Stimulated activated CD4-positive, alpha-beta T cell treated with anti-CD3 and anti-CD28 coated beads, Interleukin-4, amount 100 ng/mL, for 24 hours (primary cell): ENCODE measurements around the gene CACNA1F.

Experiments
- DNase-seq: peaks from one replicate; pipeline ENCODE4 v3.0.0-alpha.2; 2020

The CACNA1F gene

DNA sequence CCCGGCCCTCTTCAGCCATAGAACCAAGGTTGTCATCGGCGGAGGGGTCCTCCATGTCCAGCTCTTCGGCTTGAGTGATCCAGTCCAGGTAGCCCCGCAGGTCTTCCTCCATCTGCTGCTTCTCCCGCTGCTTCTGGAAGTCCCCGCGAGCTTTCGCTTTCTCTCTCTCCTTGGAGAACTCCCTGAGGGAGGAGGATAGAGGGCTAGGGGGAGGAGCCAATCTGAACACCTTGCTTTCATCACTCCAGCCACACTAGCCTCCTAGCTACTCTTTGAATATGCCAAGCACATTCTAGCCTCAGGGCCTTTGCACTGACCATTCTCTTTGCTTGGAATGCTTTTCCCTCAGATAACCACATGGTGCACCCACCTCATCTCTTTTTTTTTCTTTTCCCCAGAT lies 6.2 kb downstream of the CACNA1F start:
- DNase-seq: no peak

DNA sequence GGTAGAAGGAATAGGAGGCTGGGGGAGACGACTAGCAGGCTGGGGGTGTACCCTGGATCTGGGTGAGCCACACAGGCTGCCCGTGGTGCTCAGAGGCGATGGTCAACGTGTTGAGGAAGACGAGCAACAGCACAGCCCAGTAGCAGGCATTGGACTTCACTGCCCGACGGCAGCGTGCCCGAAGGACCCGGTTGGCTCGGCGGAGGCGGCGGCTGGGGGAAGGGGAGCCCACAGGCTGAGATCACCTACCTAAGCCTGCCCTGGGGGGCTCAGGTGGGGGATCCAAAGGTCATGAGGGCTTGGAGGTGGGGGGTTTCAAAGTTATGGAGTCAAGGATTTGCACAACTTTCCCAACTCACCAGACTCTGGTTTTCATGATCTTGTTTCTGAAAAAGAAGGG lies 7.3 kb downstream of the CACNA1F start:
- no peak for DNase-seq

DNA sequence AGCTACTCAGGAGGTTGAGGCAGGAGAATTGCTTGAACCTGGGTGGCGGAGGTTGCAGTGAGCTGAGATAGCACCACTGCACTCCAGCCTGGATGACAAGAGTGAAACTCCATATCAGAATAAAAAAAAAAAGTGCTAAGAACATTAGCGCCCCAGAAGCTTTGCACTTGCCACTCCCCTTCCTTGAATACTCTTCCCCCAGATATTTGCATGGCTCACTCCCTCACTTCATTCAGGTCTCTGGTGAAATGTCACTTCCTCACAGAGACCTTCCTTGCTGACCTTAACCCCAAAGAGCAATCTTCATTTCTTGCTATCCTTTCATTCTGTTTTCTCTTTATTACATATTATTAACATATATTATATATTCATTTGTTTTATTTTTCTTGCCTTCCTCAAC lies 11.3 kb downstream of the CACNA1F start:
- DNase-seq: no peak

DNA sequence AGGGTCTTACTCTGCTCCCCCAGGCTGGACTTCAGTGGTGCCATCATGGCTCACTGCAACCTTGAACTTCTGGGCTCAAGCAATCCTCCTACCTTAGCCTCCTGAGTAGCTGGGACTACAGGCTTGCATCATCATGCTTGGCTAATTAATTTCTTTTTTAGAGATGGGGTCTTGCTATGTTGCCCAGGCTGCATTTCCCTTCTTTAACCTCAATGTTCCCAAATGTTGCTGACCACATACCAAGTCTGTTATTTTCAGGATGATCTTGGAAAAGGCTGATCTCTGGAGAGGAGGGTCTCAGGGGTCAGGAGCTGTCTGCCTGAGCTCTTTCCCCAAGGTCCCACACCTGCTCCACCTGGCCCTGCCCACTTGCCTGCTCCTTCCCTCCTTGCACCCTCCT lies 13.0 kb downstream of the CACNA1F start:
- DNase-seq: no peak

DNA sequence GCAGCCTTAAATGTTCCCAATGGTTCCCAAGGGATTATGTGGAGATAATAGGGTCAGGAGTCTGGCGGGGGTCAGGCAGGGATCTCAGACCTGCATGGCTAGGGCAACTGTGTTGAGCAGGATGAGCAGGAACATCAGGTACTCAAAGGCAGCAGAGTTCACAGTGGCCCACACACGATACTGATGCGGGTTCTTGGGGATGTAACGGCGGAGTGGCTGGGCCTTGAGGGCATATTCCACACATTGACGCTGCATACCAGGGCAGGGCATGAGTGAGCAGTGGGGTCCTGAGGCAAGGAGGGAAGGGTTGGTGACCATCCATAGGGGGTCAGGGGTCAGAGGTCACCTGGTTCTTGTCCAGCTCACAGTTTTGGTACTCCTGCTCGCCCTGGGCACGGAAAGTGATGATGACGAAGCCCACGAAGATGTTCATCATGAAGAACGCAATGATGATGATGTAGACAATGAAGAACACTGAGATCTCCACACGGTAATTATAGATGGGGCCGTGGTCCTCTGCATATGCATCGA lies 18.1 kb downstream of the CACNA1F start:
- DNase-seq: no peak

DNA sequence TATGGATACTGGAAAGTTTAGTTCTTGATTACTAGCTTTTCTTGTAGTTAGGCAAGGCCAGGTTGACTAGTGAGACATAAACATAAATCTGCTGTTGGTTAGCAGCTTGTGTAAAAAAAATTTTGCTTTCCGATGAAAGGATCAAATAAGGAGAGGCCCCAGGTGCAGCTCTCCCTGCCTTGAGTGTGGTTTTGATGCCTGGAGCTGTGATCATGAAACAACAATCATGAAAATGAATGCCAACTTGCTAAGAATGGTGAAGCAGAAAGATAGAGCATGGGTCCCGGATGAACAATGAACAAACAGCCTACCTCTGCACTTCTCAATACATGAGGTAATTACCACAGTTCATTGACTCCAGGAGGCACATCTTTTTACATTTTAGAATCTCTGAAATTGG lies 18.7 kb downstream of the CACNA1F start:
- no peak for DNase-seq

DNA sequence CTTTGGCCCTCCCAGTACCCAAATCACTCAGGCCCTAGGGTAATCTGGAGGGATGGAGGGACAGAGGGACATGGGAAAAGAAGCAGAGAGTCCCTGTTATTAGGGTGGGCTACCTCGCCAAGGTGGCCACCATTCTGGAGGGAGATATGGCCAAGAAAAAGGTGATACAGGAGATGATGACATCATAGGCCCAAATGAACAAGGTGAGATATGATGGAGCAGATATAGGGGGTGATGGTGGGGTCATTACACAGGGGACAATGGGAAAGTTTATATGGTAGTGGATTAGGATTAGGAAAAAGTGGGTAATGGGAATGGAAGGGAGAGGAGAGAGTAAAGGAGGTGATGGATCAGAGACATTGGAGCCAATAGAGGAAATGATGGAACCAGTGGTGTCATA lies 20.3 kb downstream of the CACNA1F start:
- no peak for DNase-seq

DNA sequence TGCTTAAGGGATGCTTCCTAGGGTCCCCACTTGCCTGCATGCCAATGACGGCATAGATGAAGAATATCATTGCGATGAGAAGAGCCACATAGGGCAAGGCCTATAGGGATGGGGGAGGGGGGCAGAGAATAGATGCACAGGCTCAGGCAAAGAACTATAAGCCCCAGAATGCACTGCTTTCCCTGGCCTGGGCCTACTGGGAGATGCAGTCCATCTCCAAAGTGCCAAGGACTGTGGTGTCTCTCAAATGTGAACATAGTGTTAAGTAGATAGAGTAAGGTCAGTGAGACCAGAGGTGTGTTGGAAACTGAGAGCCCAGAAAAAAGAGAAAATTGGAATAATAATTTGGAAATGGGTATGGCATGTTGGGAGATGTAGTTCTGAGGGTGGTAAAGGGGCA lies 20.9 kb downstream of the CACNA1F start:
- no peak for DNase-seq

DNA sequence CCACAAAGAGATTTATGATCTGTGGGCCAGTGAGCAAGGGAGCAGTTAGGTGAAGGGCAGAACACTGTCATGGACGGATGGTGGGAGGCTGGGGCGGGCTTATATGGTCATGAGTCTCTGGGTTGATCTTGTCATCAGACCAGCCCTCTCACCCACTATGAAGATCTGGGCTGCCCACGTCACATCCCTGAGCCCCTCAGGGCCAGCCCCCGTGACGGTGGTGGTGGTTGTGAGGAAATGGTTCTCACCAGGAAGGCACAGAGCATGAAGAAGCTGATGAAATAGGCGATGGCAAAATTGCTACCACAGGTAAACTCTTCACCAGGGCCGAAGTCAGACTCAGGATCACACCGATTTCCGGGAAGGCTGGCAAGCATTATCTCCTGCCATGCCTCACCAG lies 22.1 kb downstream of the CACNA1F start:
- no peak for DNase-seq

DNA sequence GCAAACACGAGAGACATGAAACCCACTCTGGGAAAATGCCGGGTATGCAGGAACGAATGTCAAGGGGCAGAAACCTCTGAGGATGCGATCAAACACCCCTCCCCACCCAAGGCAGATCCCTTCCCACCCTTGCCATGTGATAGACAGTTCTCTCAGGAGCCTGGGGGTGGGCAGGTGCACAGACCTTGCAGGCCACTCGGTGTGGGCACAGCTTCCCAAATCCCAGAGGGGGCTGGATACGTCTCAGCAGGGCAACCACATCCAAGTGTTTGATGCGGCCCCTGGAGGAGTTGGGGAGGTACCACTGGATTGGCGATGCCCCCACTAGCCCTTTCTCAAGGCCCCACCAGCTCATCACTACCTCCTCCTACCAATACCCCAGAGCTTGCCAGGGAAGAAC lies 22.7 kb downstream of the CACNA1F start:
- no peak for DNase-seq

DNA sequence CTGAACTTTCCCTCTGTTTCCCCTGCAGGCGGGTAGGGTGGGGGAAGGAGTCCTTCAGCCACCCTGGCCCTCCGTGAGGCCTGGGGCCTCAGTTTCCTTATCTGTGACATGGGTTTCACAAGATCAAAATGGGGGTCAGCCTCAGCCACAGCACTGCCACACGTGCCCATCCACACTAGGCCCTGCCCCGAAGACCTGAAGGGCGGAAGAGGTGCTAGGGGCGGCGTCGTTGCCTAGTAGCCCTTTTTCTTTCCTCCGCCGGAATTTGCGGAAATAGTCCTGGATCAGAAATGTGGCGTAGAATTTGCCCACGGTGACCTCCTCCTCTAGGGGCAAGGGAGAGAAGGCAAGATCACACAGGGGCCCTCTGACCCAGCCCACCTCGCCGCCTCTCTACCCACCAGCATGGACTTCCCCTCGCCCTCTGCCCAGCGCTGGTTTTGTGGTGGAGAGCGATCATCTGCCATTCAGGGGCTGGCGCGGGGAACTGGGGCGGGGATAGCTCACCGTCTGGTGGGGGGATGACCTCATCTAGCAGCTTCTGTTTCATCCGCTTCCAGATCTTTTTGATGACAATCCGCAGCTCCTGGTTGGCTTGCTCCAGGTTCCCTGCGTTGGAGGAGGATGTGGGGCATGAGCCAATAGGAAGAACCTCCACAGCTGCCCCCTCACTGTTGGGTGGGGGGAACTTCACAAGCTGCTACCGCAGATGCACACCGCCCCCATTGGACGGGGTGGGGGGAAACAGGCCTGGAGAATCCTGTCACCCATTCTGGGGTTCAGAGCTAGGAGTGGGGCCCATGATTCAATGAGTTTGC lies 23.5 kb downstream of the CACNA1F start:
- DNase-seq: no peak

DNA sequence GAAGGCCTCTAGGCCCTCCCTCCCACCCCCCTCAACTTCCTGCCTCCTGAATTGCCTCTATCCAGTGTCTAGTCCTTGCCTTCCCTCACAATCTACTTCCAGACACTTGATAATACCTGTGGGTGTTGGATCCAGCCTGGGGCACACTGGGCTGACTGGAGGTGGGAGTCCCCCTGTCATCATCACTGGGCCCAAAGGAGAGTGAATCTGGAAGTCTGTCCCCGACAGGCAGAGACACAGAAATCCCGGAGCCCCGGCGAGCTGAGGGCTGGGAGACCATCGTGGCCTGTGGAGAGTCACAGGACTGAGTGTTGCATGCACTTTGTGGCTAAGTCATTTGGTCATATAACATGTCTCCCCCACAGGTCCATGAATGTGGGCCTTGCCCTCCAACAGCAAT lies 24.7 kb downstream of the CACNA1F start:
- DNase-seq: no peak

DNA sequence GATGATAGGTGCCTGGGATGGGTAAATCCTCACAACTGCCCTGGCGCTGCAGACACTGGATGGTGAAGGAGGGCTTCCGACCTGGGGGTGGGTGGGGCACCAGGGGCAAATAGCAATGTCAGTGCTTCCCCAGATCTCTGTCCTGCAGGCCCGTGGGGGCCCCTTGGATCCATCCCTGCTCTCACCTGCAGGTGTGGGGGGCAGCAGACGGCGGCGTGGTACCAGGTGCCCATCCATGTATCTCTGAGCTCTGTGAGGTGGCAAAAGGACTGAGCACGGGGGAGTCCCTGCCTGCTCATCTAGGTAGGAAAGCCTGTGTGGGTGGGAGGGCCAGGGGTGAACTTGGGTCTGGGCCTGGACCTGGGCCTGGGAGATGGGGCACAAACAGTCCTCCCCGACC lies 26.6 kb downstream of the CACNA1F start:
- no peak for DNase-seq

DNA sequence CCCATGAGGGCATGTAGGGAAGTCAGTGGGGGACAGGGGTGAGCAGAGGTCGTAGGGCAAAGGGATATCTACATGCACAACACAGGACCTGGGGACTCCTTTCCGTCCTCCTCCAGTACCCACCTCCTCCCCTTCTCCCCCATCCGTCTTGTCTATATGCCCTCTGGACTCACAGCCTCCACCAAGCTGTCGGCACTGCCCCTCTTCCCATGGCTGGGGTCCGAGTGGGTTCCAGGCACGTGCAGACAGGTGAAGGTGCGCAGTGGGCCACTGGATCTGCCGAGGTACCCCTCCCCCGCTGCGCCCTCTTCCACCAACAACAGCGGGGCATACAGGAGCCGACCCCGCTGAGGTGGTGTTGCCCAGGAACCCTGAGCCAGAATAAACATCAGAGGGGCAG lies 27.7 kb downstream of the CACNA1F start:
- DNase-seq: no peak

DNA sequence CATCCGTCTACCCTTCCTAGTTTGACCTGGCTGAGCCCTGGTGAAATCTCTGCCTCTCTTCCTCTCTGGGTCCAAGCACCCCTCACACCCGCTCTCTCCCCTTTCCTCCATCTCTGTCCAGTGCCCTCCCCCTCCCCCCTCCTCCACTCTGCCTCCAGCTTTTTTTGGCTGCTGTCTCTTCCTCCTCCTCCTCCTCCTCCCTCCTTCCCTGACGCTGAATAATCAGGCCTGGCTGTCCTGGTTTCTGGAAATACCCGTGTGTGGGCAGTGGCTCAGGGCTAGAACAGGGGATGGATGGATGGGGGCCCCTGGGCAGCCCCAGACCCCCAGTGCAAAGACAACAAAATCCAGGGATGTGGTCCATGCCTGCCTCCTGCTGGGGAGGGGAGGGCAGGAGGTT lies 28.4 kb downstream of the CACNA1F start:
- no peak for DNase-seq

DNA sequence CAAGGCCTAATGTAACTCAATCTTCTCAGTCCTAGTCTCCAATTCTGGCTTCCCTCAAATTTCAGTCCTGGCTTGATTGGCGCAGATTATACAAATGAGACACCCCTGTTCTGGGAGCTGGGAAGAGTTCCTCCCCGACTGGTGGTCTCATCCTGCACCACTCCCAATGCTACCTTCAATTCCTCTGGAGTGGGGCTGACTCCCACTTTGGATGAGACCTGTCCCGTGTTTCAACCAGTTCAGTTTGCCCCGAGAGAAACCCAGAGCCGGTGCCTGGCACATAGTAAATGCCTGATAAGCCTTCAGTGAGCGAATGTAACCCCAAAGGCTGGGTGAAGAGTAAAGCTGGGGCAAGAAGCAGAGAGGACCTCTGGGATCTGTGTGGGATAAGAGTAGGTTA lies 29.1 kb downstream of the CACNA1F start:
- DNase-seq: no peak

DNA sequence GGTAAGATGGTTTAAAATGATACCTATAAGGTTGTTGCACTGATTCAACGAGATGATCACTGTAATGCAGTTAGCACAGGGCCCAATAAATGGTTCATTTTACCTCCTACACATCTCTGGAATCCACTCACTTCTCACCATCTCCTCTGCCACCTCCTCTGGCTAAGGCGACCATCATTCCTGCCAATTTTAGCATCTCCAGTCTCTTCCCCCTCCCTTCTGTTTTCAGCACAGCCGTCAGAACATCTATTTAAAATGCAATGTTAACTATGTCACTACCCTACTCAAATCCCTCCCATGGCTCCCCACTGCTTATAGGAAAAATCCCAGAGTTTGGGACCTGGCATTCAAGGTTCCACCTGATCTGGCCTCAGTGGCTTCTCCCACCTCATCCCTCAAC lies 29.6 kb downstream of the CACNA1F start:
- DNase-seq: no peak

DNA sequence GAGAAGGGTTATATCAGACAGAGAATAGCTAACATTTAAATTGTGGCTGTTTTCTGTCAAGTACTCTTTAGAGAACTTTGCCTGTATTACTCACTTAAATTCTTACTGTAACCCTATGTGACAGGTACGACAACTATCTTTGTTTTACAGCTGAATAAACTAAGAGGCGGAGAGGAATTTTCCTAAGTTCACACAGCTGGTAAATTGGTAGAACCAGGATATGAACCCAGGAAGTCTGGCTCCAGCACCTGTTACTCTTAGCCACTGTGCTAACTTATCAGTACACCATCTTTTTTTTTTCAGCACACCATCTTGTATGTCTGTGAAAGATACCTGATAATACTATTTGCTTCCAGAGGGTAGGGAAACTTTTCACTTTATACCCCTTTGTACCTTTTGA lies 31.1 kb downstream of the CACNA1F start:
- no peak for DNase-seq

DNA sequence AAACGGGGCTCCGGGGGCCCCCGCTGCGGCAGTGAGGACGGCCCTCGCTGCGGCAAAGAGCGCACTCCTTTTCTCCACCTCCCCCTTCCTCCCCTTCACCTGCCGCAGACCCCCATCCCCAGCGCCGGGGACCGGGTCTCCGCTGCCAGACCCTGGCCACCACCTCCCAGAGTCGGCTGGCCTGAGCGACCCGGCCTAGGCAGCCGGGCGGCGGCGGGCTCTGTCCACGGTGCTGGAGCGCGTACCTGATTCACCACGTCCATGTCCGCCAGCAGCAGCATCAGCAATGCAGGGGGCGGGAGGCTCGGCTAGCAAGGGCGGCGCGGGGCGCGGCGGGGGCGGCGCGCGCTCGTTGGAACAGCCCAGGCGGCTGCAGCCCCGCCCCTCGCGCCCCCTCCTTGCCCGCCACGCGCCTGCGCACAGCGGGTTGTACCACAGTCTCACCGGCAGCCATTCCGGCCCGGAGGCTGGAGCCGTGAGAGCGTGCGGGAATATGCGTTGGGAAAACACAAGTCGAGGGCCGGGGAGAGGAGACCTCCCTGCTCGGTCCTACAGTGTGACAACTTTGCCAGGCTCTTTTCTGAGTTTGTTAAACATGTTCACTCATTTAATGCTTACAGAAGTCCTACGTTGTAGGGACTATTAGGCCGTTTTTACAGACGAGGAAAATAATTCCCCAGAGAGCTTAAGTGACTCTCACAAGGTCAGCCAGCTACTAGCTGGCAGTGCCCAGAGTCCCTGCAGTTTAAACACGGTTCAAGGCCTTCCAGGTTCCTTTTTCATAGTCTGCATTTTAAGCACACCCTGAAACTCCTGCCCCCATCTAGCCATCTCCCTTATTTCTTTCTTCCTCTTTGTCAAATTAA lies 33.0 kb downstream of the CACNA1F start, which contains the start of gene SYP:
TSS of gene SYP (minus strand) at position 288 of the 866 bp plus-strand sequence. CDS start at position 281, 7 bp downstream.
- peak; percentile 88 for DNase-seq

DNA sequence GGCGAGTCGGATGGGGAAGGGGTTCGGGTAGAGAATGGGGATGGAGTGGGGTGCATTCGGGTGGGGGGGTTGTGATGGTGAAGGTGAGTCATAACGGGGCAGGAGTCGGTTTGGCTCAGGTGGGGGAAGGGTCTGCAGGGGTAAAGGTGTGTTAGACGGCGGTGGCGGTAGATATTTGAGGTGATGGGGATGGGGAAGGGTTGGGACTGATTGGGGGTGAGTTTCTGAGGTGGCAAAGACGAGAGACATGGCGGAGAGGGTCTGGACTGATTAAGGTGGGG lies 33.9 kb downstream of the CACNA1F start:
- DNase-seq: no peak

DNA sequence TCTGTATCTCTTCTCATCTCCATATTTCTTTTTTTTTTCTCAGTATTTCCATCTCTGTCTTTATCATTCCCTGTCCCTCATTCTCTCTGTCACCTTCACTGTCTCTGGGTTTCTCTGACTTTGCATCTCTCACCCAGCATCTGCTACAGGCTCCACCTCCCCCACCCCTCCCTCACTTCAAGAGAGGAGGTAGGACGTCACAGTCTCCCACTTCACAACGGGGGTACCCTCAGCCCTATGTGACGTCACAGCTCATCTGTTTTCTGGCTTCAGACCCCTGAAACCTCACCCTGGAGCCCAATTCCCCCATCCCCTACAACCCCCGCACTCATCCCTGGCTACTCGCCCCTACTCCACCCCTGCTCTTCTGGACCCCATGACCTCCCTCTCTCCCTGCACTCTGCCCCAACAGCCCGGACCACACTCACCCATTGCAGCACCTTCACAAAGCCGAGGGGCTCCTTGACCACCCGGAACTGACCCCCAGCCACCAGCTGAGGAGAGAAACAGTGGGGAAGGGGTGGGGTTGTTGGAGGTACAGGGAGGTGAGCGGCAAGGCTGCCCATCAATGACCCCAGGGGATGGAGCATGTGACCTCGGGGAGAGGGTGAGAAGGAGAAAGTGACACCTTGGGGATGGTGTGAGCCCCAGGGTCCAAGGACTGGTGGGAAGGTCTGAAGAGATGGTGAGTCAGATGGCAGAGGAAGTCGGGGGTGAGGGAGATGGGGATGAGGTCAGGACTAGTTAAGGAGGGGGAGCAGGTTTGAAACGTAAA lies 34.4 kb downstream of the CACNA1F start:
- no peak for DNase-seq

DNA sequence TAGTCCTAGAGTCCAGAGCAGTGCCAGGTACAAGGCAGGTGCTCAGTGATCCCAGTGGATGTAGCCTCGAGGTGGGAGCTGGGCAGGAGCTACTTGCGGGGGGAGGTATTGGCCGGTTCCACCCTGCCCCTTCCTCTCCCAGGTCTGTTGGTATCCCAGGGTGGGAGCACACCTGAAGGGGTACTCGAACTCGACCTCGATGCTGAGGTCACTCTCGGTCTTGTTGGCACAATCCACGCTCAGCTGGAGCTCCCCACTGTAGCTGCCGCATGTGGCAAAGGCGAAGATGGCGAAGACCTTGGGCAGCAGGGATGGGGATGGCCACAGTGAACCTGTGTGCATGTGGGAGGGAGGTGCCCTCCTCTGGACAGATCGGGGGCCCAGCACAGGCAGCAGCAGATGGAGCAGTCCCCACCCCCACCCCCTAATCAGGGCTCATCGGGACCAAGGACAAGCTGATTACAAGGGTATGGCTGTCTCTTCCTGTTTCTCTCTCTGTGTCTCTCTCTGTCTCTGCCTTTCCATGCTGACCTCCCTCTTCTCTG lies 35.5 kb downstream of the CACNA1F start:
- no peak for DNase-seq

DNA sequence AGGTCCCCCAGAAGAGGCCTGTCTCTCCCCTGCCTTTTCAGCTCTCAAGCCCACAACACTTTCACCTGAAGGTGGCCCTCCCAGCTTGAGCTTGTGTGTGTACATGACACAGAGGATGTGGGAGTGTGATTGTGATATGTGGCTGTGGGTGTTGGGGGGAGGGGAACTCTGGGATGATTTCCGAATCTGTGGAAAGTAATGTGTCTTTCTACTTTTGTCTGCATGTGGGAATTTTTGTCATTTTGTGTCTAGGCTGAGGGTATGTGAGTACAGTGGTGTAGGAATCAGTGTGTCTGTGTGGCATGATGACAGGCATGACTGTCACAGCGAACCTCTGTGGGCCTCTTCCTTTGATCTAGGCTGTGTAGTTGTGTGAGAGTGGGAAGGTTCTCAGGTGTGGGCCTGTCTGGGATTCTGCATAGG lies 39.6 kb downstream of the CACNA1F start:
- no peak for DNase-seq
